ENCODE data around the gene ADI1.
"Not testable (repeated sequence)": the region's sequence is repeated elsewhere in the genome, so short reads cannot be mapped to it uniquely, and the experiment has no call there.

The ADI1 gene

DNA sequence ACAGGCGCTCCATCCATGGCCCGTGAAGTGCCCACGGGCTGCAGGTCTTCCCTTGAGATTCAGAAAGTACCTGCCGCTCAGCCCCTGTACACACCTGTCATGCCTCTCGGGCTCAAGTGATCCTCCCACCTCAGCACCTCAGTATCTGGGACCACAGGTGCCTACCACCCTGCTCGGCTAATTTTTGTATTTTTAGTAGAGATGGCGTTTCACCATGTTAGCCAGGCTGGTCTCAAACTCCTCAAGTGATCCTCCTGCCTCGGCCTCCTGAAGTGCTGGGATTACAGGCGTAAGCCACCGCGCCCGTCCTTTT lies 26.9 kb downstream of the ADI1 start:
- not testable (repeated sequence) for DNase-seq

DNA sequence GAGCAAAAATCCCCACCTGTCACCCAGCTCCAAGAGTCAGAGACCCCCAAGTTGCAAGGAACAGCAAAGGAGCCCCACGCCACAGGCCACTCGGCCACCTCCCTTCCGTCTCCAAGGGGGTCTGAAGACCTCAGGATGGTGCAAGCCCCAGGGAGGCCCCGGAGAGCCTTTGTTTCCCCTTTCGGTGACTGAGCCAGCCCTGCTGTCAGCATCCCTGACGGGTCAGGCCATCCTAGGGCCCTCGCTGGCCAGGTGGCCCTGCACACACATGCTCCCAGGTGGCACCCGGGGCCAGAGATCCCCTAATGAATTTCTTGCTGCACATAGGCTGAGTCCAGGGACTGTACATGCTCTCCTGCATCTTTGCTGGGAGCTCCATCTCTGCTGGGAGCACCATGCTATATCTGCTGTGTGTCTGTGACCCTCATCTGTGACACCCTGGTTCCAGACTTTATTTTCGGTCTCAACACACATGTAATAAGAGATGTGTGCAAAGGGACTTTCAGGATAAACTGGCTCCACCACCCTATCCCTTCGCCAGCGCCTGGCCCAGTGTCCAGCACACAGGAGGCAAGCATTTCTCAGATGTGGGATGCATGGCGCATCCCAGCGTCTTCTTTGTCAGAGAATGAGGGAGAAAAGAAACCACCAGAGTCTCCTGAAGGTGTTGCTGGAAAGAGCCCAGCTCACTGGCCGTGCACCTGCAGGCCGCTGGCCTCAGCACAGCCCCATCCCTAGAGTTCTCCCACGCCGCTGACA lies 27.4 kb downstream of the ADI1 start:
- DNase-seq: no peak

DNA sequence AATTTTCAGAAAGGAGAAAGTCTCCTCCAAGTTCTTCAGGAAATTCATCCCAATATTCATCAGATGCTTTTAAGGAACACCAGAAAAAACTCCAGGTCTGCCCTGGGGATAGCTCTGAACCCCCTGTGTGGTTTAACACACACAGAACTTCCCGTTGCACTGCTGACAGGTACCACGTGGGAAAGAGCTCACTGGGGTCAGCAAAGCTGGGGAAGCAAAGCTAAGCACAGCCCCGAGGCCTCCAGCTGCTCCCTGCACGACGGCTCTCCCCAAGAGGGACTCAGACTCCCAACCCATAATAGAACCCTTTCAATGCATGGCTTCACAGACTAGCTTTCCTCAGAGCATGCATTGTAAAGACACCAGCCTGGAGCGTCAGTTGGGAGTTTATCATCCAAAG lies 28.0 kb downstream of the ADI1 start:
- DNase-seq: no peak

DNA sequence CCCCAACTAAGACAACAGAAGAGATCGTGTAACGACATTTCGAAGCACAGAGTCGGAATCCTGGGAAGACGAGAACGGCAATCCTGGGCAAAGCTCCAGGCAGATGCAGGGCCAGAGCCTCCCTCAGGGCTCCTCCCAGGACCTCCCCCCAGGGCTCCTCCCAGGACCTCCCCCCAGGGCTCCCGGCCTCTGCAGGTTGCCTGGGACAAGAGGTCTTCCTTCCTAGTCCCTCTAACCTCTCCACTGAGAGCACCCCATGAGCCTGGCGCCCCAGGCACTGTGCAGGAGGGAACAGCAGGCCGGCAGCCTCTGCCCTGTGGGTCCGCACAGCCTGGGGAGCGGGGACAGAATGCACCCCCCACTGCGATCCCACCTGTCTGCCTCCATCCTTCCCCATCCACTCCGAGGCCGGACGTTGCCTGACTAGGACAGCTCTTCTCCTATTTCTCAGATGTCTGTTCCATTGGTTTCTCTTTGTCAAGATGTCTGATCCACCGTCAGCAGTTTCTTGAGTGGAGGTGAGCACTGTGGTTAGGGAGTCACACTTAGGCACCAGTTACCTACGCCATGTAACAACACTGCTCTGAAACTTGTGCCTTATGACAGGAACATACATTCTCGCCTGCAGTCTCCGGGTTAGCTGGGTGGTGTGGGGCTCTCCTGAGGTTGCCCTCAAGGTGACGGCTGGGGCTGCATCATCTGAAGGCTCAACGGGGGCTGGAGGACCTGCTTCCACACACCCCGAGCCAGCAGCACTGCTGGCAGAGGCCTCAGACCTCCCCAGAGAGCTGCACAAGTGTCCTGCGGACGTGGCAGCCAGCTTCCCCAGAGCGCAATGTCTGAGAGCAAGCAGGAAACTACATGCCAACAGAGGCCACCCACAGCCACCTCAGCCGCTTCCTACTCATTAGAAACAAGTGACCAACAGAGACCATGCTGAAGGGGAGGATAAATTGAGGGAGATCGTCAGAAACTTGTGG lies 28.9 kb downstream of the ADI1 start:
- DNase-seq: no peak

DNA sequence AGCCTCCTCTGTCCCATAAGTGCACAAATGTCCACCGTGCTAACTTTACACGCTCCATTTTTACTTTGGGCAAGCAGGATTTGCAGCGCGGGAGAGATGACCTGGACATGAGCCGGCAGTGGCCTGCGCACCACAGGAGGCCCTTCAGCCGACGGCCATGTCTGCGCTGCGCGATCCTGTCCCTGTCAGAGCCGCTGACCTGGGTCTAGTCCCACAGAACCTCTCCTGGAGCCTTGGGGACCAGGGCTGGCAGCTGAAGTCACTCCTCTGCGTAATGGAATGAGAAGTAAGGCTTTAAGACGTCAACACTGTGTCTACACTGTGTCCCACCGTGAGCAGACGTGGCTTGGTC lies 29.6 kb downstream of the ADI1 start:
- DNase-seq: no peak

DNA sequence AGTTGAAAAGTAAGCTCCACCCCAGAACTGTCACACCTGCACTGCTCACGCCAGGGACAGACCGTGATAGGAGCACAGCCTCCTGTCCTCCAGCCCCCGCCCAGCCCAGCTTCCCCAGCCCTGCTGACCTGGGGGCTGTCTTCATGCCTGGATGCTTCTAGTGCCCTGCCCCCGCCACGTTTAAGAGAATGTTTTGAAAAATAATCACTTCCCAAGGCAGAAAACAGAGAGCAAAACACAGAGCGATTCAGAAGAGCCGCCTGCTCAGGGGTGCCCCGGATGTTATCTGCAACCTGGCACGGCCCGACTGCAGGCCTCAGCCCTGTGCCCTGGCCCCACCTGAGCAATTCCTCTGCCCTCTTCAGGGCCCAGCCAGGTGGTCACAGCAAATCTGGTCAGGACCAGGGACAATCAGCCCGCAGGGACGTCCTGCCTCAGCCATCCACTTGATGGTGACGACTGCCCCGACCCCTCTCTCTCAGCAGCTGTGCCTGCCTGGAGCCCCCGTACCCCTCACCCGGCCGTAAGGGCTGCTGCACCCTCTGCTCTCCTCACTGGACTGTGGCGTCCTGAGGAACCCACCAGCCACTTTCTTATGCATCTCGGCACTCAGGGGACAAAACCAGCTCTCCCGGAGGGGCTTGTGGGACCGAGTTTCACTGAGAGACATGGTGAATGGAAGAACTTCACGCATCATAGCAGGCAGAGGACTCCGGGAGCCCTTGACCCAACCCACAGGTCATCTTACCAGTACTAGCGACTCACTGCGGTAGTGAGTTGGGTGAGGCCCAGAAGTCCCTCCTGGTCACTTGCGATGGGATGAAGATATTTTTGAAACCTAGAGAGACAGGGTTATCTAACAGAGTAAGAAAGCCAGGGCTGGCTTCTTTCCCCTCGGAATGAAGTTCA lies 30.2 kb downstream of the ADI1 start:
- no peak for DNase-seq

DNA sequence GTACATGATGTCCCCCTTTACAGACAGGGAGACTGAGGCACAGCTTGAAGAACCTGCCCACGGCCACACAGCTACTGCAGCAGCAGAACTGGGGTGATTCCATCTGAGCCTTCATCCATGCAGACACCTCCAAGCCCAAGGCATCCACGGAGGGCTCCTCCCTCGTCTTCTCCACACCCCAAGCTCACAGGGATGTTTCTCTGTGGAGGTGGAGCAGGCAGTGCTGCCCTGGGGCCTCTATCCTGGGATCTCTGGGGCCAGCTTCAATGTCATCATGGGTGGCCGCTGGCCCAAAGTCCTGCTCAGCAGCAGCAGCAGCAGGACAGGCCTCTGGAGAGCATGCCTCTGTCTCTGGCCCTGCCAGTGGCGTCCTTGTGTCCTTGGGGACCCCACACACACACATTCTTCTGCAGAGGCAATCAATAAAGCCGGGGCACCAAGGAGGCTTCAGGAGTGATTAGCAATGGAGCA lies 31.2 kb downstream of the ADI1 start:
- no peak for DNase-seq

DNA sequence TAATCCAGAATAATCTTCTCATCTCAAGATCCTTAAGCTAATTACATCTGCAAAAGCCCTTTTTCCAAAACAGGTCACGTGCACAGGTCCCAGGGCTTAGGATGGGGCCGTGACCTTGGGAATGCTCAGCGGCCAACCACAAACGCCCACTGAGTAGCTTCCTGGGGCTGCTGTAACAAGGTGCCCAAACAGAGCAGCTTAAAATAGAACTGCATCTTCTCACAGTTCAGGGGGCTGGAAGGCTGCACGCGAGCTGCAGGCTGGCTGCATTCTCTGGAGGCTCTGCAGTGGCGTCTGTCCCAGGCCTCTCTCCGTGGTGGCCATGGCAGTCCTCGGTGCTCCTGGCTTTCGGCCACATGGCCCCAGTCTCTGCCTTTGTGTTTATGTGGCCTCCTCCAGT lies 31.9 kb downstream of the ADI1 start:
- DNase-seq: no peak

DNA sequence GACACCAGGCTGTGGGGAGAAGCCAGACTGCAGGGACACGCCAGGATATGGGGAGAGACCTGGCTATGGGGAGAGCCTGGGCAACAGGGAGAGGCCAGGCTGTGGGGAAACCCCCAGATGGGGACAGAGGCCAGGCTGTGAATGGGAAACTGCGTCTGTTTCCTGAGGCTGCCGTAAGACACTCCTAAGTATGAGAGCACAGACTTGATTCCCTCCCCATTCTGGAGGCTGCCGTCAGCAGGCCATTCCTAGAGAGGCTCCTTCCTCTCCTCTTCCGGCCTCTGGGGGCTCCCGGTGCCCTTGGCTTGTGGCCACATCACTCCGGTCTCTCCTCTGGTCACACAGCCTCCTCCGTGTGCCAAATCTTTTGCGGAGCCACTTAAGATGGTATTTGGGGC lies 32.3 kb downstream of the ADI1 start:
- DNase-seq: no peak

DNA sequence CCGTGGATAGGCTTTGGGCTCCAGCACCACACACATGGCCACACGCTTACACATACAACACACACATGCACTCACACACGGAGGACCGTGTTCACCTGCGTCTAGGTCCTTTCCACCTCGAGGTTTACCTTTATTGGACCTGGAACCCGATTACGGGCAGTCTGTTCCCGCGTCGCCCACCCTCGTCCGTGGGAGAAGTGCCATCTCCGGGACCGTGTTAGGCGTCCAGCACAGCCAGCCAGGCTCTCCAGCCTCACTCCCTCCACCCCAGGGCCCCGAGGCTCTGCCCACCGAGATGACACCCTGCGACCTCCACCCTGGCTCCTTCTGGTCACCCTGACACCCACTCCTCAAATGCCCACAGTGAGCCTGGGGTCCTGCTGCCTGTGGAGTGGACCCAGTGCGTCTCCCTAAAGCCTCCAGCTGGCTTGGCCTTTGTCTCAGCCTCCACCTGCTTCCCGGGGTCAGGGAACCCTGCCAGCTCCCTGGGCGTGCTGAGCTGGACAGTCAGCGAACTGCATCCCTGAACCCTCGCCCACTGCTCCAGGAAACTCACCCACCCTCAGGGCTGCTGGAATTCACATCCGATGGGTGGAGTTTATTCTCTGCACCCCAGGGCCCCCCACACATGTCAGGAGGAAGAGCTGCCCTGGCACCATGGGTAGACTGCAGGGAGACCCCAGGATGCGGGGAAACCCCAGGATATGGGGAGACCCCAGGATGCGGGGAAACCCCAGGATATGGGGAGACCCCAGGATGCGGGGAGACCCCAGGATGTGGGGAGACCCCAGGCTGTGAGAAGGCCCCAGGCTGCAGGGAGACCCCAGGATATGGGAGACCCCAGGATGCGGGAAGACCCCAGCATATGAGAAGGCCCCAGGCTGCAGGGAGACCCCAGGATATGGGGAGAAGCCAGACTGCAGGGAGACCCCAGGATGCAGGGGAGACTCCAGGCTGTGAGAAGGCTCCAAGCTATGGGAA lies 33.0 kb downstream of the ADI1 start:
- no peak for DNase-seq

DNA sequence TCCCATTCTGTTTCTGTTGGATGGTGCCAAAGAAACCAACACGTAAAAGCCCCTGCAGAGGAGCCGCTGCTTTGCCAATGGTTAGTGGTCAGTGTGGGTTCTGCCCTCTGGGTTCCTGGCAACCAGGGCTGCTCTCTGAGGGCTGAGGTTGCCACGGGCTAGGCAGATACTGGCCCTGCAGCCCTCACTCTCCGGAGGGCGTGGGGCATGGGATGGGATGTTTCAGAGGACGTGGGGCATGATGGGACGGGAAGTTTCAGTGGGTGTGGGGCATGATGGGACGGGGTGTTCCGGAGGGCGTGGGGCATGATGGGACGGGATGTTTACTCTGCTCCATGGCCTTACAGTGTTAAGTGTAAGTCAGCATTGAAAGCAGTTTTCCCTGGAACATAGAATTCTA lies 34.2 kb downstream of the ADI1 start:
- no peak for DNase-seq

DNA sequence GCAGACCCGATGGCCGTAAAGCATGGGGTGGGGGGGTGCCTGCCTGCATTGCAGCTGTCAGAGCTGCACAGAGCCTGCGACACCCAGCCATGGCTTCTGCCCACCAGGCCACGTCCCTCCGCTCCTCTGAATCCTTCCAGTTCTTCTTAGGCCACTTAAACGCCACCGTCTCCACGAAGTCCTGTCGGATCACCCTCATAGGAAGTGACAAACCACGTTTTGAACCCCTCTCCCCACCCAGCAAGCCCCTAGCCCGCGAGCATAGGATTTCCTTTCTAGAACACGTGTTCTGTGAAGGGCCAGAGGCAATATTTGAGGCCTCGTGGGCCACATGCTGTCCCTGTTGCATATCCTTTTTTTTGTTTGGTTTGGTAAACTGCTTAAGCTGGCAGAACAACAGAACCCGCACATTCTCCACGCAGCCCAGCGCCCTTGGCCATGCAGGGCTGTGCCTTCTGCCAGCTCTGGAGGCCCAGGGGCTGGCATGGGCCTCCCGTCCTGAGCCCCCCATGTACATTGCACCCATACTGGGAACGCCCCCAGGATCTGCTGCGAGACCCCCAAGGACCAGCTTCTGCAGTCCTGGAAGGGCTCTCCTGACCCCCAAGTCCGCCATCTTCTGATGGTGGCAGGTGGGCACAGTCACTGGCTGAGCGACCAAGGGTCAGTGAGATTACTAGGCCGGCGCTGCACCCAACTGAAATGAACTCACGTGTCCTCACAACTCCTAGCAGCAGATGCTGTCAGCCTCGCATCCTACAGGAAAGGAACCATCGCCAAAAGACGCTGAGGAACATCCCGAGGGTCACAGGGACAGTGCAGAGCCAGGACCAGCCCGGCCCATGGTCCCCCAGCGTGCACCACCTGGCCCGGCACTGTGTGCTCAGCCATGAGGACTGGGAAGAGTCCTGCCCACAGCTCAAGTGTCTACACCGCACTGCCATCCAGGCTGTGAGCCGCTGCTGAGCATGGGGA lies 35.1 kb downstream of the ADI1 start:
- DNase-seq: no peak

DNA sequence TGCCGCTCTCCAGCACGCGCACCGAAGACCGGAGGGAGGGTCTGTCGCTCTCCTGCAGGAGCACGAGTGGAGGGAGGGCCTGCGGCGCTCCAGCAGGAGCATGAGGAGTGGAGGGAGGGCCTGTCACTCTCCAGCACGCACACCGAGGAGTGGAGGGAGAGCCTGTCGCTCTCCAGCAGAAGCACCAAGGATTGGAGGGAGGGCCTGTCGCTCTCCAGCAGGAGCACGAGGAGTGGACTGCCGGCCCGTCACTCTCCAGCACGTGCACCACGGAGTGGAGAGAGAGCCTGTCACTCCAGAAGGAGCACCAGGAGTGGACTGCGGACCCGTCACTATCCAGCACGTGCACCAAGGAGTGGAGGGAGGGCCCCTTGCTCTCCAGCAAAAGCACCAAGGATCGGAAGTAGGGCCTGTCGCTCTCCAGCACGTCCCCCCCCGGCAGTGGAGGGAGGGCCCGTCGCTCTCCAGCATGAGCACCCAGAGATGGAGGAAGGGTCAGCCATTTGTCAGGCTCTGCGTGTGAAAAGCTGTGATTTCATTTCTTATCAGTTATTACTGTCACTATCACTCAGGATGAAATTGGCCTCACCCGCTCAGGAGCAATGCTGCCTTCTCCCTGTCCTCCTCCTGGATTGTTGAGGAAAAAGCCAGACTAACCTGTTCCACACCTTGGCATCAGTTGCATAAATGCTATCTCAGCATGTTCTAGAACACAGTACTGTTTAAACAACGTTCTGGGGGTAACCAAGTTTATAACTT lies 35.9 kb downstream of the ADI1 start:
- peak; percentile 13 for DNase-seq

DNA sequence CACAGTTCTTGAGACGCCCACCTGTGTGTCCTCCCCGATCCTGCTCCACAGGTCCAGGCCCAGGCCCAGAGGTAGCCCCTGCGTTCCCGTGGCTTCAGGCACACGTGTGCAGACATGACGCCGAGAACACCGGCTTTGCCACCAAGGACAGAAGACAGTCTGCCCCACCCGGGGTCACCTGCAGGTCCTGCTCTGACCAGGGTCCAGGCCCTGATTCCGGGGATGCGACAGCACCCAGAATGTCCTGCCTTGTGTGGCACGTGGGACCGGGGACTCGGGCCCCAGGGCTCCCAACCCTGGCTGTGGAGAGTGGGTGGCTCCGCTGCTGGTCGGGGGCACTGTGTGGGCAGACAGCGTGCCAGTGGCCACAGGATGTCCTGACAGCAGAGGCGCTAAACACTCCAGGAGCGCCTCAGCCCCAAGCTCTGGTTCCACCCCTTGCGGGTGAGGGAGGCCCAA lies 36.9 kb downstream of the ADI1 start:
- no peak for DNase-seq

DNA sequence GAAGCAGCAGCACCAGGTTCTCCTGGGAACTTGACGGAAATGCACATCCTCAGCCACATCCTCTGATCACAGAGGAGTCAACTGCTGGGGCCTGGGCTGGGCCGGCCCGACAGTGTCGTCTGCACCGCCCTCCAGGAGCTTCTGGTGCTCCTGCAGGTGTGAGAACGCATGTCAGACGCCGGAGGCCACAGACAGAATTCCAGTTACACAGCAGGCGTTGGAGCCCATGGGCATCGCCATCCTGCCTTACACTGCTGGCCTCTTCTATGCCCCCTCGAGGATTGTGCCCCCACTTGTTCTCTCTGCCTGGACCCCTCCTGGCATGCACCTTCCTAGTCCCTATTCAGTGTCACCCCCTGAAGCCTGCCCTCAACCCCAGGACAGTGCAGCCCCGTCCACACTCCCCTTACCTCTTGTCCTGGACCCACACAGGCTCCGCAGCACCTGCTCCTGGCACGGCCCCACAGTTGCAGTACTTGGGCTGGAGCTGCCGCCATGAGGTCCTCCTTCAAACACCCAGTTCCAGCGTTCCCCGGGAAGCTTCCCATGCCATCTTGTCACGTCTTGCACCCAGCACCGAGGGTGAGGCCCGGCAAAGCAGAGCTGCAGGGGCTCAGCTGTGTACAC lies 37.5 kb downstream of the ADI1 start:
- DNase-seq: no peak

DNA sequence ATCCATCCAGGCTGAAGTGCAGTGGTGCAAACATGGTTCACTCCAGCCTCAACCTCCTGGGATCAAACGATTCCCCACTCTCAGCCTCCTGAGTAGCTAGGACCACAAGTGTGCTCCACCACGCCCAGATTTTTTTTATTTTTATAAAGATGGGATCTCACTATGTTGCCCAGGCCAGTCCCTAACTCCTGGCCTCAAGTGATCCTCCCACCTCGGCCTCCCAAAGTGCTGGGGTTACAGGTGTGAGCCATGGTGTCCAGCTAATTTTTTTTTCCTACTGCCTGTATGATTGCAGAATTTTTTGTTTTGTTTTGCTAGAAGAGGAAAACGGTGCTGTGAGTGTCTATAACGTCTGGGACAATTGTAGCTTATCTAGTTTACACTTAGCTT lies 38.3 kb downstream of the ADI1 start:
- DNase-seq: no peak

DNA sequence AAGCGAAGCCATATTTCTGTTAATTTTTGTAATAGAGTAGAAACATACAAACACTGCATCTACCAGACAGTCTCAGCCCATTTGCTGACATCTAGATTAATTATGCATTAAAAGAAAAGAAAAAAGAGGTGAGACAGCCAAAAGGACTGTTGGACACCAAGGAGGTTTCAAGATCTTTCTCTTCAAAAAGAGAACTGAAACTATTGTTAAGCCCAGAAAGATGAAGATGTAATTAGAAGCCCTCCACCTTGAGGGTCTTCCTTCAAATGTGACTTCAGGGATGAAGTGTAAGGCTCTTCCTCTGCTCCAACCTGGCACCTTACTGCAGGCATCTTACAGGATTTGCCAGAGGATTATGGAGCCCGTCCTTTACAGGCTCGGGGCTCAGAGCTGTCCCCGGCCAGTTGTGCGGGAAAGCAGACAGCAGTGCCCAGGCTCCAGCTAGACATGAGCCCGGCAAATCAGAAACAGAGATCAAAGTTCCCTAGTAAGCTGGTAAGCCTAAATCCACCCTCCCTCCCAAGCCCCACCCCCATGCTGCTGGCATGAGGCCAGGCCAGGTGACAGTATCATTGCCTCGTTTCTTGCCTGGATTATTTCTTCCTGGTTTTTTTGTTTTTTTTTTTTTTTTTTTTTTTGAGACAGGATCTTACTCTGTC lies 38.9 kb downstream of the ADI1 start:
- peak; percentile 24 for DNase-seq

DNA sequence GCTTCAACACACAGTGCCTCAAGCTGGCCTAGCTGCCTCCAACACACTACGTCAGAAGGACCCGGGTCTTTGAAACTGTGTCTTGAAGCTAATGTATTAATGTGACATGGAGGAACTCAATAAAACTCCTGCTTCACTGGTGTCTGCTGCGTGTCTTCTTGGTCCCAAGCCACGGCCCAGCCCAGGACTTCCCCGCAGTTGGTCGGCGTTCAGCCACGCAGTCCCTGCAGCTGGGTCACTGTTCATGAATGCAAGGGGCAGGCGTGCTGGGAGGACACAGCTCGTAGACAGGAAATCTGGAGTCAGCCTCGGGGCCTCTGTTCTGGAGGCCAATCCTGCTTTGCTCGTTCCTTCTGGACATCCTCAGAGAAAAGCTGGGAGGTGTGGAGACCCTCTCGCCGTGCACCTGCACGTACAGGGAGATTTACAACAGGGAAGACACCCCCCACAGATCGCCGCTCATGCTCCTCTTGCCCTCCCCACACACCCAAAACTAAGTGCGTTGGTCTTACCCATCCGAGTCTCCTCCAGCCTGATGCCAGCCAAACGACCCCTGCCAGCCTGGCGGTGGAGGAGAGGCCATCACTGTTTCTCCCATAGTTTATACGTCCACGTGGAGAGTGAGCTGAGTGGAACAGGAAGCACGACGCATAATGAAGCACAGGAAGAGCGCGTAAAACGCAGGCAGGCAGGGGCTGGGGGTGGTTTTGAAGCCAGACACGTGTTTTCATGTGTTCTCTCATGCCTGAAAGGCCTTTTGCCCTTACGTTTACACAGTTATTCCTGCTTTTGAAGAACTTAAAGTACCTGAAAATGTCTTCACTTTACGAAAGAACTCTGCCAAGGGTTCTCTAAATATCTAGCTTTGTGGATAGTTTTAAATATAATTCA lies 39.7 kb downstream of the ADI1 start:
- no peak for DNase-seq

All from stimulated activated CD4-positive, alpha-beta T cell treated with anti-CD3 and anti-CD28 coated beads, Interleukin-4, amount 100 ng/mL, for 1 hour (primary cell).